SU-DHL-6 (cell line): ENCODE results near the gene GPR176.
A peak's percentile ranks its signal among the peaks of the same experiment; 100 is the strongest.

Experiments used
- H2AFZ ChIP-seq: fragments of 200-600 bp; sonication (generic); 2 replicates; pipeline ENCODE4 v1.6.1; 2014; ENCODE audit warnings: low read depth, mild to moderate bottlenecking, moderate library complexity, mixed read lengths, antibody characterized with exemption, low read length; ENCODE audit not compliant: severe bottlenecking
- H3F3A ChIP-seq: fragments of 200-600 bp; shearing (Covaris generic); 2 replicates; pipeline ENCODE4 v1.6.0; 2016; ENCODE audit warnings: antibody characterized with exemption, mild to moderate bottlenecking; ENCODE audit not compliant: insufficient read depth
- H3K27ac ChIP-seq: fragments of 200-600 bp; sonication (generic); 2 replicates; pipeline ENCODE4 v1.5.1; 2016; ENCODE audit warnings: low read depth, mild to moderate bottlenecking, low read length, moderate library complexity, mixed read lengths
- H3K27me3 ChIP-seq: fragments of 200-600 bp; sonication (generic), shearing (Covaris generic); 2 replicates; pipeline ENCODE4 v1.6.0; 2014; ENCODE audit warnings: mild to moderate bottlenecking, low read length
- H3K36me3 ChIP-seq: fragments of 200-600 bp; sonication (generic); 2 replicates; pipeline ENCODE4 v1.6.1; 2014; ENCODE audit warnings: mild to moderate bottlenecking, low read length, mixed read lengths
- H3K4me2 ChIP-seq: fragments of 300-600, 200-600 bp; shearing (Covaris generic), sonication (generic); 2 replicates; pipeline ENCODE4 v1.6.0; 2014; ENCODE audit warnings: low read length, low read depth, mild to moderate bottlenecking; ENCODE audit not compliant: poor library complexity, severe bottlenecking
- H3K4me3 ChIP-seq: fragments of 200-600 bp; sonication (generic); 2 replicates; pipeline ENCODE4 v1.5.1; 2014; ENCODE audit warnings: antibody characterized with exemption, low read length, mild to moderate bottlenecking, mixed read lengths; ENCODE audit not compliant: insufficient read depth, poor library complexity, severe bottlenecking
- H3K79me2 ChIP-seq: fragments of 200-600 bp; sonication (generic); 2 replicates; pipeline ENCODE4 v1.6.1; 2014; ENCODE audit warnings: mild to moderate bottlenecking, low read length, moderate library complexity; ENCODE audit not compliant: insufficient read depth
- H3K9ac ChIP-seq: fragments of 200-600 bp; sonication (generic); 2 replicates; pipeline ENCODE4 v1.7.0; 2014; ENCODE audit warnings: mild to moderate bottlenecking, low read length
- H3K9me2 ChIP-seq: fragments of 200-600 bp; sonication (generic); replicated peaks from 2 replicates; pipeline ENCODE4 v1.6.1; 2014; ENCODE audit warnings: low read length; ENCODE audit not compliant: insufficient read depth
- H3K9me3 ChIP-seq: fragments of 200-600 bp; sonication (generic); 2 replicates; pipeline ENCODE4 v1.6.1; 2014; ENCODE audit warnings: low read length, mixed read lengths; ENCODE audit not compliant: insufficient read depth
- H4K20me1 ChIP-seq: fragments of 200-600 bp; sonication (generic); 2 replicates; pipeline ENCODE4 v1.6.1; 2014; ENCODE audit warnings: low read depth, mild to moderate bottlenecking, antibody characterized with exemption, low read length, moderate library complexity, mixed read lengths
- EZH2phosphoT487 ChIP-seq: fragments of 200-600 bp; sonication (generic), shearing (Covaris generic); conservative IDR thresholded peaks from 2 replicates; pipeline ENCODE4 v1.6.1; 2018; ENCODE audit warnings: mild to moderate bottlenecking, antibody characterized with exemption, low read length, moderate library complexity, mixed read lengths
- TF ChIP-seq, protein P1 (sequence below): fragments of 200-600 bp; sonication (generic); IDR thresholded peaks from one replicate; pipeline ENCODE4 v1.5.1; 2017; ENCODE audit warnings: antibody characterized with exemption, mild to moderate bottlenecking, low read length, moderate library complexity; ENCODE audit not compliant: insufficient read depth, poor library complexity, severe bottlenecking

The GPR176 gene

DNA sequence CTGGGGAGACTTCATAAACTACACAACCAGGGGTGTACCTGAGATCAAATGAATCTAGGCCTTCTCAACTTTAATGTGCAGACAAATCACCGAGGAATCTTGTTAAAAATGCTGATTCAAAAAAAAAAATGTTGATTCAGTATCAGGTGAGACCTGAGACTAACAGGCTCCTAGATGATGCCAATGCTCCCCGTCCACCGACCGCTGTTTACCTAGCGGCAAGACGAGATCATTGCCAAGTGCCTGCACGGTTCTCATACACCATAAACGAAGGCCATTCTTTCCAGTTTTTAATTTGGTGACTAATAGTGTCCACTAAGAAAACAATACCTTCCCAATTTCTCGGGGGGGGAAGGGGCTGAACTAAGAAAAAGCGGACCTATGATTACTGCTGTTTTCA, 134.9 kb downstream of the GPR176 start:
- no peak overlapping the region for H2AFZ ChIP-seq
- H3F3A ChIP-seq: peaks cover 4% of the 10 kb centered on the region; the same call in 1 of the 2 replicates
- H3K4me3 ChIP-seq: no peak overlapping the region
- H3K4me2 ChIP-seq: no peak overlapping the region
- H4K20me1 ChIP-seq: no peaks in the 10 kb centered on the region
- no peaks in the 10 kb centered on the region for H3K9me2 ChIP-seq
- no peak for TF ChIP-seq EZH2phosphoT487
- TF ChIP-seq, protein P1, sequence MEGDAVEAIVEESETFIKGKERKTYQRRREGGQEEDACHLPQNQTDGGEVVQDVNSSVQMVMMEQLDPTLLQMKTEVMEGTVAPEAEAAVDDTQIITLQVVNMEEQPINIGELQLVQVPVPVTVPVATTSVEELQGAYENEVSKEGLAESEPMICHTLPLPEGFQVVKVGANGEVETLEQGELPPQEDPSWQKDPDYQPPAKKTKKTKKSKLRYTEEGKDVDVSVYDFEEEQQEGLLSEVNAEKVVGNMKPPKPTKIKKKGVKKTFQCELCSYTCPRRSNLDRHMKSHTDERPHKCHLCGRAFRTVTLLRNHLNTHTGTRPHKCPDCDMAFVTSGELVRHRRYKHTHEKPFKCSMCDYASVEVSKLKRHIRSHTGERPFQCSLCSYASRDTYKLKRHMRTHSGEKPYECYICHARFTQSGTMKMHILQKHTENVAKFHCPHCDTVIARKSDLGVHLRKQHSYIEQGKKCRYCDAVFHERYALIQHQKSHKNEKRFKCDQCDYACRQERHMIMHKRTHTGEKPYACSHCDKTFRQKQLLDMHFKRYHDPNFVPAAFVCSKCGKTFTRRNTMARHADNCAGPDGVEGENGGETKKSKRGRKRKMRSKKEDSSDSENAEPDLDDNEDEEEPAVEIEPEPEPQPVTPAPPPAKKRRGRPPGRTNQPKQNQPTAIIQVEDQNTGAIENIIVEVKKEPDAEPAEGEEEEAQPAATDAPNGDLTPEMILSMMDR: no peak
- H3K27ac ChIP-seq: no peak overlapping the region
- H3K27me3 ChIP-seq: no peaks in the 10 kb centered on the region
- no peaks in the 10 kb centered on the region for H3K79me2 ChIP-seq
- H3K9me3 ChIP-seq: no peaks in the 10 kb centered on the region
- H3K36me3 ChIP-seq: no peaks in the 10 kb centered on the region
- H3K9ac ChIP-seq: no peak overlapping the region

DNA sequence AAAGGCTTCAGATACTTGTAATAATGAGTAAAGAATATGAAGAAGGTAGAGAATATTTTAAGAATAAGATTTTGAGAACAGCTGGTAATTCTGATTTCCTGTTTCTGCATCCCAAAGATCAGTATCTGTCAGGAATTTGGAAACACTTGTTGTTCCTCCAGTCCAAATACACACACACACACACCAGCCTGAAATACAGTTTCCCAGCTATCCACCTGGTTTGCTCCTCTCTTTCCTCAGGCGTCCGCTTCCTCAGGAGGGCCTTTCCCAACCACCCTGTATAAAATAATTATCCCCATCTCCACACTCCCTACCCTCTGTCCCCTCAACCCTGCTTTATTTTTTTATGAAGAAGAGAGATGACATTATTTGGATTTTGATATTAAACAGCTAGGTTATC, 135.4 kb downstream of the GPR176 start:
- Histone ChIP-seq H3K4me3 (no peak overlapping the region), H3K9ac (no peak overlapping the region), H3K27ac (no peak overlapping the region), H3K4me2 (peak overlapping the region; percentile 59), H3F3A (peaks cover 4% of the 10 kb centered on the region; the same call in 1 of the 2 replicates), H3K27me3 (no peaks in the 10 kb centered on the region), H3K9me2 (no peaks in the 10 kb centered on the region), H4K20me1 (no peaks in the 10 kb centered on the region), H3K79me2 (no peaks in the 10 kb centered on the region), H2AFZ (no peak overlapping the region), H3K36me3 (no peaks in the 10 kb centered on the region), H3K9me3 (no peaks in the 10 kb centered on the region)
- no peak for TF ChIP-seq EZH2phosphoT487
- TF ChIP-seq, protein P1: no peak

DNA sequence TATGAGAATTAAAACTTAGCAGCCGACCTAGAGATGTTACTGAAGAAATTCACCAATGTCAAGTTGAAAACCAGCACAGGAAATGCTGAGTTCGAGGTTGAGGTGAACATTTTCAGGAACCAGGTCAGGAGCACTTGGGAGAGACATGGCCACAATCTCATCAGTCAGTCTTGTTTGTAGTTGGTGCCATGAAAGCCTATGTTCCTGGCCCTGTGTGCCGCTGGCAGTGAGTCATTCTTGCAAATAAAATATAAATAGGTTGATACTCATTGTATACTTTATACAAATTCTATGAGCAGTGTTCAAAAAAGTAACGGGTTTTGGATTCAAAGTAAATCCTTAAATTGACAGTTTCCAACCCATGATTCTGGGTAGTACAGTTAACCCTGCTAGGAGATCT, 135.9 kb downstream of the GPR176 start:
- Histone ChIP-seq H3K9me2 (no peaks in the 10 kb centered on the region), H3K4me3 (peak overlapping the region; percentile 81), H3K27ac (no peak overlapping the region), H3K4me2 (peak overlapping the region; percentile 59), H3K9me3 (no peaks in the 10 kb centered on the region), H4K20me1 (no peaks in the 10 kb centered on the region), H3K79me2 (no peaks in the 10 kb centered on the region), H3K27me3 (no peaks in the 10 kb centered on the region), H3K36me3 (no peaks in the 10 kb centered on the region), H3K9ac (peak overlapping the region; percentile 70), H3F3A (peaks cover 4% of the 10 kb centered on the region; the same call in 1 of the 2 replicates), H2AFZ (no peak overlapping the region)
- no peak for TF ChIP-seq EZH2phosphoT487
- TF ChIP-seq, protein P1: no peak
